HG03457 (cell line): Measurements from ENCODE around the gene CHIT1.

ENCODE experiments used
- ATAC-seq: cut with Tn5 transposase; IDR thresholded peaks from one replicate; pipeline ENCODE4 v1.9.1; 2021; ENCODE audit warnings: moderate number of reproducible peaks; ENCODE audit not compliant: unreplicated experiment

The CHIT1 gene

DNA sequence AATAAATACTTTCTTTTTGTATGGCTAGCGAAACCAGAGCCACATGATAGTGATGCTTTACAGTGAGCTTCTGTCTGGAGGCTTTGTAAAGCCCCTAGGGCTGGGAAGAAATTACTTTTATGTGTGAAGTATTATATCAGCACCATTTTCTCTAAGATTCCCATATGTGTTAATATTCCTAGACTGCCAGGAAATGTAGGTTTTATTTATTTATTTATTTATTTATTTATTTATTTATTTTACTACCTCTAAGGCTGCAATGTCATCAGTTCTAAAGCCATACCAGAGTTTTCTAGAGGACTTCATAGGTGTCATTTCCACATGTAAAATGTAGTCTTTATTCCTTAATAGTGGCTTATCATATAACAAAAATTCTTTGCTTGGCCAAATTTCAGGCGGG is 38.5 kb downstream of the CHIT1 start:
- no peak for ATAC-seq

- ATAC-seq, result no peak
Observed at GRCh38 chr1:203189951-203190352, 39.5 kb downstream of the CHIT1 start.

- no peak for ATAC-seq
Observed at GRCh38 chr1:203188686-203189232, 40.7 kb downstream of the CHIT1 start.

DNA sequence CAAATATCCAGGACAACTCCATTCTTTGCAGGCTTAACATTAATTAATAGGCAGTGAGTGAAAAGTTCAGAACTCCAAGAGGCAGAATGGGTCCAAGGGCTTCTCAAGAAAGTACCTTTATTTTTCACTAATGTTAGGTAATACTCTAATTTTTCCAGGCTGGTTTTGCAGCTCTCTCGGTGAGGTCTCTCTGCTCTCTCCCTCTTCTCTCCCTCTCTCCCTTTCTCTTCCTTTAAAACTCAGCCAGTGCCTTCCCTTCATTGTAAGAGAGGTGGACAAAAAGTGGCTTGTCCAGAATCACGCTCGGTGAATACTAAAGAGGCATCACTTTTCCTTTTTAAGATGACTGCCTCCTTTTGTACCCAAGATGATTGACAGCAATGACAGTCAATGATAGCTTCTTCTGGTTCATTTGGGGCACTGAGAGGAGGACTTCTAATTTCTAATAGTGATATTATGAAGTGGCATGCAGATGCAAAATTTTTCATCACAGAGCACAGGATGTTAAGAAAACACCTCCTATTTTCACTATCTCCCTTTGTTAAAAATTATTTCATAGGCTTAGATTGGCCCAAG is 41.7 kb downstream of the CHIT1 start:
- no peak for ATAC-seq

- ATAC-seq, result no peak
Observed at GRCh38 chr1:203187304-203187685, 42.2 kb downstream of the CHIT1 start.

DNA sequence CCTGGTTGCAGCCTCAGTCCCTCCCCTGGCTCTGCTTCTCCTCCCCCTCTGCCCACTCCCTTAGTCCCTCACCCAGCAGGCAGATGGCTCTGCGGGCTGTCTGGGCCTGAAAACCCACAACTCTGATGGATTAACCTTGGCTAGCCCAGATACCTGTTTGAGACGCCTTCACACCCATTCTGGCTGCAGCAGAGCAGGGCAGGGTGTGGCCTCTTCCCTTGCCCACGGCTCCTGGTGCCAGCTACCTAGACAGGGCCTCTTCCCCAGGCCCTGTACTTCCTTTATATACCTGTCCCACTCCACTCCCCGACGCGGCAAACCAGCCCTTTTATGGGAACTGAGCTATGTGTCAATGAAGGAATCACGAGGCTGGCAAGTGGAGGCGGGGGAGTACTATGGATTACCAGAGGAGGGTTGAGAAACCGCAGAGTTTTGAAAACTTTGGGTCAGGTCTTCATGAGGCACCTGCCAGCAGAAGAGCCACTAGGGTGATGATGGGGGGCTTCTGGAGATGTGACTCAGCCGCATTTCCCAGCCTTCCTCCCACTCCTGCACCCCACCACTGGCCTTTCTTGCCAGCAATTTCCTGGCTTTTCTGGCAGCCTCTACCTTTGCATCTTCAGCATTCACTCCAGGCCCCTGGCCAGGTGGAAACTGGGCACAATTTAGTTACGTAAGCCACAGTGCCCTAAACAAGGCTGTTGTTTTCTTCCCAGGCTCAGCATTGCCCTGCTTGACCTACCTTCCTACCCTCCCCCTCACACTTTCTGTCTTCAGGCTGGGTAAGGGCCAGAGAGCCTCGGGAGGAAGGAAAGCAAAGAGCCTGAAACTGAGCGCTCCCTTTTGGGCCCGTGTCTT is 42.8 kb downstream of the CHIT1 start, which contains the start of gene CHI3L1:
CHI3L1 (minus strand) TSS at position 259 of the 858 bp plus-strand sequence; CDS start at position 178, 81 bp downstream.
- no peak for ATAC-seq

- ATAC-seq, result no peak
Observed at GRCh38 chr1:203186091-203186445, 43.4 kb downstream of the CHIT1 start.

DNA sequence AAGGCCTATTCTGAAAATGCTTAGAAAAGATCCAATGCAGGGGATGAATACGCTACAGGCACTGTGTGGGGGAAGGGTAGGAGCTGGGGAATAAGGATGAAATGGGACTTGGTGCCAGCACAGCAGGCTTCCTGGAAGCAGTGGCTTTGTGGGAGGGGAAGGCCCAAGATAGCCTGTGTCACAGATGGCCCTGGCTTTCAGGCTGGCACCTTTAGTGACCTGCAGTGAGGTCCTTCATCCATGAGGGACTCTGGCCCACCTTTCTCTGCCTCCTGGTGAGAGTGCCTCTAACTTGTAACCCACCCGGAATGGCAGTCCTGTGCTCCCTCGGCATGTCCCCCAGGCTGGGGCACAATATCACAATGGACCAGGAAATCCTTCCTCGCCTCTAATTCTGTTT is 43.9 kb downstream of the CHIT1 start:
- no peak for ATAC-seq

GRCh38 chr1:203185061-203185461 is 44.4 kb downstream of the CHIT1 start:
- no peak for ATAC-seq

DNA sequence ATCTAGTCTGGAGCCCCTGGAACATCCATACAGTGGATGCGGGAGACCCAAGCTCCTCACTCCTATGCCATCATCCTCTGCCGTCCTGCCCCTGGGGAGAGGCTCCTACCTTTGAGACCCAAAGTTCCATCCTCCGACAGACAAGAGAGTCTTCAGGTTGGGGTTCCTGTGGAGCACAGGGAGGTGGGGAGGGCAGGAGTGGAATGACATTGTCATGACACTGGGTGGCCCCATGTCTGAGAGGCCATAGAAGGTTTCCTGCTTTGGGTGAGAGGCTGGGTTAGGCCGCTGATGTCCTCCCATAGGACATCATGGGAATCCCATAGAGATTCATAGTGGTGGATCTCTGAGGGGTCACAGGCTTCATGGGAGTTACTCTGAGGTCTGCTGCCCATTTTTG is 45.0 kb downstream of the CHIT1 start:
- no peak for ATAC-seq

DNA sequence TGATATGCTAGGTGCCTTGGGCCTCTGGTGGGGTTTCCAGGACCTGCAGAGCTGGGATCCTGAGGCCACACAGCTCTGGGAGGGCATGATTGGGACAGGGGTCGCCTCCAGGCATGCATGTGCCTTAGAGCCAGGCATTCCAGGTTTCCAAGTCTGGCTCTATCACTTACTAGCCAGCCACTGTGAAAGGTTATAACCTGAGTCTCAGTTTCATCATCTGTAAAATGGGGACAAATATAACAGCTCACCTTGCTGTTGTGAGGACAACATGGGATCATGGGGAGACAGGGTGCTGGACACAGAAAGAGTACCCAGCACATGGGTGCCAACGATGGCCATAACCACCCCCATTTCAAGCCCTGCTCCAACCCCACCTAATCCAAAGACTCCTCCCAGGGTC is 45.6 kb downstream of the CHIT1 start:
- ATAC-seq, result no peak

GRCh38 chr1:203182387-203182953 is 47.0 kb downstream of the CHIT1 start:
- no peak for ATAC-seq

GRCh38 chr1:203181586-203182386 is 47.7 kb downstream of the CHIT1 start:
- ATAC-seq, result no peak

DNA sequence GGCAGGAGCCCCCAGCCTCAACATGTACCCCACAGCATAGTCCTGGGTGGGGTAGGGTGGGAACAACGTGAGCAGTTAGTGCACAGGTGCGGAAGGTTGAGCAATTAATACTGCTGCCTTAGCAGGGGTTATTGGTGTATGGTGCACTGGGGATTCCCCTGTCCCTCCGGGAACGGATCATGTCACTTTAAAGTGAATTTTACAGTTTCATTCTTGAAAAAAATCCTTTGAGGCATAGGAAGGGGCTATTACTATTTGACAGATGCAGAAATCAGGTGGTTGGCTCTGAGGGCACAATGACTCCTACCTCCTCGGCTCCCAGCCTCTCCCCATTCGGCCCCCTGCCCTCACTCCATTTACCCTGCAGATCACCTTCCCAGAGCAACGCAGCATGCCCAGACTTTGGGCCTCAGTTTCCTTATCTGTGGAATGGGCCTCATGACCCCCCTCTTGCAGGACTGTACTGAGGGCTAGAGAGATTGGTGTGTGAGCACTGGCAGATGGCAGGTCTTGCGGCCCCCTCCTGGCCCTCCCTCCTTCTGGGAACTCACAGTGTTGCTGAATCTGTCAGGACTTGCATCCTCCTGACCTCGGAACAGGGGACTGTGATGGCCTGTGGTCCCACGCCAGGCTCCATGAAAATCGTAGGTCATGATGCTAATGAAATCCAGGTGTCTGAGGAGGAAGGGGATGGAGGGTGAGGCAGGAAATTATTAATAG is 48.7 kb downstream of the CHIT1 start:
- no peak for ATAC-seq

- no peak for ATAC-seq
Observed at GRCh38 chr1:203179667-203180005, 49.8 kb downstream of the CHIT1 start.

DNA sequence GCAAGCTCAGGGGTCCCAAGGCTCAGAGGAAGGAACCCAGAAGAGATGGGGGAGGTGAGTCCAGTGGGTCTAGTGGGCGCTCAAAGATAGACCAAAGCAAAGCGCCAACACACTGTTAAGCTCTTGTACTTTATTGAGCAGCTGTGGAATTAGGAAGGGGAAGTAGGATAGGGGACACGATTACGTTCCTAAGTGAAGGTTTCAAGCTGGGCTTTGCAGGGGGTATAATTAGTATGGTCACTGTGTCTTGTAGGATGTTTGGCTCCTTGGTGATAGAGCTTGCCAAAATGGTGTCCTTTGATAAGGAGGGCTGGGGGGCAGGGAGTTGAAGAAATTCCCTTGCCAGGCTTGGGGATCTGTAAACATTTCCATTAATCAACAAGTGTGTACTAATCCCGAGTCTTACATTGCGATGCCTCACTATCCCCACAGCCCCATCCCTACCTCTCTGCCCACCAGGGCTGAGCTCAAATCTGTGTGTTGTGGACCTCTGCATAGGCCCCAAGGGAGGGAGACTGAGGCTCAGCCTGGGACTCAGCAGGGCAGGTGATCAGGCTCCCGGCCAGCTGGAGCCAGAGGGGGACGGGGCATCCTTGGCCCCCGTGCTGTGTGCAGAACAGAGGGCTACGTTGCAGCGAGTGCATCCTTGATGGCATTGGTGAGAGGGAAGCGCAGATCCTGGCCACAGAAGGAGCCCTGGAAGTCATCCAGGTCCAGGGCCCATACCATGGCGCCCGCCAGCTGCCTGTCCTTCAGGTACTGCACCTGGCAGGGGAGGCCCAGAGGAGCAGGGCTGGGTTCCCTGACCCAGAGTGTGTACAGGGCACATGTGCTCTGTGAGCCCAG is 50.4 kb downstream of the CHIT1 start:
- no peak for ATAC-seq

- no peak for ATAC-seq
Observed at GRCh38 chr1:203178083-203178482, 51.4 kb downstream of the CHIT1 start.

DNA sequence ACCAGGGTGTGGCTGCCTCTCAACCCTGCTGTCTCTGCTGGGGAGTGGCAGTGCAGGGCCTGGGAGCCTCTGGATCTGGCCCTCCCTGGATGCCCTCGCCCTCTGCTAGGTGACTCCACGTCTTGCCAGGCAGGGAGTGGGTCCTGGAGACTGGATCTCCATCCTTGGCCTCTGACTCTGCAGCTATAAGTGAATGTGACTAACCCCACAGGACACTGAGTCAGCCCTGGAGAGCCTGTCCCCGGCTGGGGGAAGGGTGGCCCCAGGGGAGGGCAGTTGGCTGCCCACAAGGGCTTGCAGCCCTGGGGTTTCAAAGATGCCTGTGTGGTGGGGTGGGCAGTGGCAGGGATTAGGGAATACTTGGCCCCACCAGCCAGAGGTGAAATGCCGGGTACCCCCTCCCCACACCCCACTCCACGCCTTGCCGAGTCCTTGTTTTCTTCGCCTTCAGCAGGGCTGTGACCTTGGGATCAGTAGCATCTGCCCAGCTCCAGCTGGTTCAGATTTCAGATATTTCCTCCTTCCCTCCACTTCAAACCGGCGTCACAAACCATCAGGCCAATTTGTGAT is 51.9 kb downstream of the CHIT1 start:
- ATAC-seq, result no peak

DNA sequence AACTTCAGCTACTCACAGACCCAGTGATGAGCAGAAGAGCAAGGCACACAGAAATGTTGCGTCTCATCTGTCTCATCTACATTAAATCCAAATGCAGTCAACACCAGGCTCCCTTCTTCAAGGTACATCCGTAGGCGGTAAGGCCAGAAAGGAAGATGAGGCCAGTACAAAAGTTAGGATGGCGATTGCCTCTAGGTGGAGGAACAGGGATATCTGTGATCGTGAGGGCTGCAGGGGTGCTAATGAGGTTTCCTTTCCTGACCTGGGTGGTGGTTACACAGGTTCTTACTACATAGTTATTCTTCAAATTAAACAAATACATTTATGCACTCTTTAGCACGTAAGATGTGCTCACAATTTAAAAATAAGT is 52.5 kb downstream of the CHIT1 start:
- ATAC-seq, result no peak
